GM23338 (cell line): Measurements from ENCODE around the gene SPATC1L. TPM values are rescaled to one million over a fixed set of nuclear protein-coding genes. Genes with fewer than 3 reads are reported as not detected.

Source experiments
- ATAC-seq: fragments of 200-7000 bp; cut with Tn5 transposase; 3 replicates; pipeline ENCODE4 v1.9.1; 2020
- DNase-seq: peaks from one replicate; pipeline ENCODE4 v3.0.0-alpha.2; 2015; ENCODE audit warnings: low spot score
- H2AFZ ChIP-seq: fragments of 200-600 bp; sonication (generic); 2 replicates; pipeline ENCODE4 v1.8.0; 2016; ENCODE audit warnings: antibody characterized with exemption, mild to moderate bottlenecking, moderate library complexity
- H3F3A ChIP-seq: fragments of 200-600 bp; sonication (generic); replicated peaks from 2 replicates; pipeline ENCODE4 v1.8.0; 2017; ENCODE audit warnings: antibody characterized with exemption, mixed run types, low read depth
- H3K27ac ChIP-seq: fragments of 200-600 bp; sonication (generic); 2 replicates; pipeline ENCODE4 v1.6.1; 2016; ENCODE audit warnings: low read depth
- H3K27me3 ChIP-seq: fragments of 200-600 bp; sonication (generic); 2 replicates; pipeline ENCODE4 v1.8.0; 2016; ENCODE audit warnings: mild to moderate bottlenecking, mixed run types, moderate library complexity; ENCODE audit not compliant: insufficient read depth
- H3K36me3 ChIP-seq: fragments of 200-600 bp; sonication (generic); 2 replicates; pipeline ENCODE4 v1.8.0; 2016; ENCODE audit warnings: mild to moderate bottlenecking; ENCODE audit not compliant: insufficient read depth
- H3K4me1 ChIP-seq: fragments of 200-600 bp; sonication (generic); 2 replicates; pipeline ENCODE4 v1.8.0; 2016; ENCODE audit warnings: mild to moderate bottlenecking, moderate library complexity; ENCODE audit not compliant: insufficient read depth
- H3K4me2 ChIP-seq: fragments of 200-600 bp; sonication (generic); 2 replicates; pipeline ENCODE4 v1.7.1; 2017; ENCODE audit warnings: mixed run types
- H3K4me3 ChIP-seq: fragments of 200-600 bp; sonication (generic); 2 replicates; pipeline ENCODE4 v1.6.1; 2016; ENCODE audit warnings: mixed run types
- H3K79me2 ChIP-seq: fragments of 200-600 bp; sonication (generic); replicated peaks from 2 replicates; pipeline ENCODE4 v1.8.0; 2017; ENCODE audit warnings: mild to moderate bottlenecking; ENCODE audit not compliant: insufficient read depth
- H3K9me2 ChIP-seq: fragments of 200-600 bp; sonication (generic); 2 replicates; pipeline ENCODE4 v1.8.0; 2017; ENCODE audit not compliant: insufficient read depth
- H4K20me1 ChIP-seq: fragments of 200-600 bp; sonication (generic); replicated peaks from 2 replicates; pipeline ENCODE4 v1.8.0; 2017; ENCODE audit warnings: mild to moderate bottlenecking; ENCODE audit not compliant: insufficient read depth
- H3K27ac Mint-ChIP-seq: 2 replicates; pipeline ENCODE4 v1.8.0; 2020; ENCODE audit warnings: inconsistent platforms, mild to moderate bottlenecking, moderate library complexity, mixed read lengths
- H3K27me3 Mint-ChIP-seq: 3 replicates; pipeline ENCODE4 v1.8.0; 2022; ENCODE audit warnings: low read depth, mild to moderate bottlenecking, moderate library complexity, mixed read lengths, inconsistent platforms; ENCODE audit not compliant: insufficient read depth, poor library complexity
- H3K36me3 Mint-ChIP-seq: 3 replicates; pipeline ENCODE4 v1.8.0; 2021; ENCODE audit warnings: low read depth, mild to moderate bottlenecking, inconsistent platforms, moderate library complexity, mixed read lengths
- H3K4me1 Mint-ChIP-seq: 3 replicates; pipeline ENCODE4 v1.8.0; 2020; ENCODE audit warnings: mild to moderate bottlenecking, inconsistent platforms, mixed read lengths
- H3K4me3 Mint-ChIP-seq: 3 replicates; pipeline ENCODE4 v1.8.0; 2021; ENCODE audit warnings: moderate library complexity, mild to moderate bottlenecking, inconsistent platforms, mixed read lengths
- H3K9me3 Mint-ChIP-seq: 3 replicates; pipeline ENCODE4 v1.8.0; 2020; ENCODE audit warnings: moderate library complexity, mild to moderate bottlenecking, inconsistent platforms, mixed read lengths
- CTCF ChIP-seq, 2 experiments: fragments of 200-600 bp in 1 of 2; sonication (generic) in 1 of 2; conservative IDR thresholded peaks; 2 replicates each; pipeline versions ENCODE4 v1.5.1 to v1.6.1; 2016 to 2017; ENCODE audit warnings: antibody characterized with exemption in 2 of 2, low read depth in 2 of 2, mild to moderate bottlenecking in 2 of 2, moderate library complexity in 1 of 2
- EZH2 ChIP-seq: fragments of 200-600 bp; sonication (generic); IDR thresholded peaks from one replicate; pipeline ENCODE4 v1.8.0; 2017; ENCODE audit warnings: antibody characterized with exemption, mild to moderate bottlenecking, low read depth; ENCODE audit not compliant: unreplicated experiment
- EZH2phosphoT487 ChIP-seq: fragments of 200-600 bp; sonication (generic); IDR thresholded peaks from one replicate; pipeline ENCODE4 v1.8.1; 2018; ENCODE audit warnings: antibody characterized with exemption; ENCODE audit not compliant: unreplicated experiment
- JUNB ChIP-seq: IDR thresholded peaks from one replicate; pipeline ENCODE4 v1.6.1; 2016; ENCODE audit warnings: antibody characterized with exemption; ENCODE audit not compliant: unreplicated experiment
- NANOG ChIP-seq: IDR thresholded peaks from 2 replicates; pipeline ENCODE4 v1.6.1; 2016; ENCODE audit warnings: antibody characterized with exemption, borderline replicate concordance
- POLR2AphosphoS5 ChIP-seq: IDR thresholded peaks from 2 replicates; pipeline ENCODE4 v1.6.1; 2016; ENCODE audit warnings: antibody characterized with exemption, low read depth
- REST ChIP-seq: IDR thresholded peaks from one replicate; pipeline ENCODE4 v1.6.1; 2018; ENCODE audit warnings: antibody characterized with exemption; ENCODE audit not compliant: unreplicated experiment
- STAT1 ChIP-seq: IDR thresholded peaks from one replicate; pipeline ENCODE4 v1.6.1; 2016; ENCODE audit warnings: antibody characterized with exemption; ENCODE audit not compliant: unreplicated experiment
- ZNF114 ChIP-seq: fragments of 250-450 bp; sonication (Bioruptor Pico); IDR thresholded peaks from 2 replicates; pipeline ENCODE4 v1.5.0; 2020; ENCODE audit warnings: mild to moderate bottlenecking, moderate library complexity
- ZNF331 ChIP-seq: fragments of 250-450 bp; sonication (Bioruptor Pico); IDR thresholded peaks from 2 replicates; pipeline ENCODE4 v1.5.0; 2020; ENCODE audit warnings: low read depth, mild to moderate bottlenecking, moderate library complexity
- ZNF462 ChIP-seq: fragments of 250-450 bp; sonication (Bioruptor Pico); IDR thresholded peaks from 2 replicates; pipeline ENCODE4 v1.5.0; 2020; ENCODE audit warnings: mild to moderate bottlenecking, moderate library complexity
- polyA plus RNA-seq: library from polyadenylated mRNA; unstranded; fragments of >200 nt; fragmentation: Nextera tagmentation; extraction: Ambion mirVana; gene quantifications from 2 replicates; pipeline ENCODE4 v1.2.1, GENCODE V29; 2016
- total RNA-seq: library from RNA; depleted of rRNA; stranded (reverse); fragments of >200 nt; shearing (Covaris generic); gene quantifications from 2 replicates; pipeline ENCODE4 v1.2.3, GENCODE V29; 2014

Gene SPATC1L
- total and polyA plus RNA-seq, 2 experiments from 2014 or later = 37.6 to 70.2 TPM

GRCh38 chr21:46205166-46205565 is 20.9 kb upstream of the SPATC1L start:
- Mint-ChIP-seq H3K4me1 (peaks cover 4% of the 10 kb centered on the region), H3K27ac (no peak overlapping the region), H3K36me3 (peaks cover 61% of the 10 kb centered on the region), H3K27me3 (peaks cover 6% of the 10 kb centered on the region), H3K9me3 (no peaks in the 10 kb centered on the region), H3K4me3 (no peak overlapping the region)
- Histone ChIP-seq H3F3A (no peaks in the 10 kb centered on the region), H3K27ac (no peak overlapping the region), H3K79me2 (no peaks in the 10 kb centered on the region; the same call in 1 of the 2 replicates), H3K9me2 (no peaks in the 10 kb centered on the region), H3K27me3 (no peaks in the 10 kb centered on the region), H3K36me3 (peaks cover 29% of the 10 kb centered on the region), H4K20me1 (0 out of 2 replicates have a peak, but pooled peaks cover 10% of the 10 kb centered on the region), H3K4me3 (no peak overlapping the region), H3K4me2 (no peak overlapping the region), H3K4me1 (no peaks in the 10 kb centered on the region), H2AFZ (no peak overlapping the region)
- ATAC-seq = no peak
- no peak for DNase-seq
- TF ChIP-seq JUNB = no peak
- no peak for TF ChIP-seq EZH2phosphoT487
- TF ChIP-seq POLR2AphosphoS5 = no peak
- no peak for TF ChIP-seq CTCF (conservative IDR thresholded peaks at IDR 0.05; ENCODE audit: low read depth in 2 of 2)
- TF ChIP-seq STAT1 = no peak
- no peak for TF ChIP-seq ZNF114
- TF ChIP-seq ZNF462 (CRISPR knock-in tag) = no peak
- TF ChIP-seq ZNF331 (CRISPR knock-in tag) = no peak
- TF ChIP-seq EZH2 = no peak
- no peak for TF ChIP-seq REST
- no peak for TF ChIP-seq NANOG
